ENCODE results near the gene MAPK10.

- no peak for TF ChIP-seq POLR2AphosphoS5 (IDR thresholded peaks at IDR 0.05)
- TF ChIP-seq, protein P1, sequence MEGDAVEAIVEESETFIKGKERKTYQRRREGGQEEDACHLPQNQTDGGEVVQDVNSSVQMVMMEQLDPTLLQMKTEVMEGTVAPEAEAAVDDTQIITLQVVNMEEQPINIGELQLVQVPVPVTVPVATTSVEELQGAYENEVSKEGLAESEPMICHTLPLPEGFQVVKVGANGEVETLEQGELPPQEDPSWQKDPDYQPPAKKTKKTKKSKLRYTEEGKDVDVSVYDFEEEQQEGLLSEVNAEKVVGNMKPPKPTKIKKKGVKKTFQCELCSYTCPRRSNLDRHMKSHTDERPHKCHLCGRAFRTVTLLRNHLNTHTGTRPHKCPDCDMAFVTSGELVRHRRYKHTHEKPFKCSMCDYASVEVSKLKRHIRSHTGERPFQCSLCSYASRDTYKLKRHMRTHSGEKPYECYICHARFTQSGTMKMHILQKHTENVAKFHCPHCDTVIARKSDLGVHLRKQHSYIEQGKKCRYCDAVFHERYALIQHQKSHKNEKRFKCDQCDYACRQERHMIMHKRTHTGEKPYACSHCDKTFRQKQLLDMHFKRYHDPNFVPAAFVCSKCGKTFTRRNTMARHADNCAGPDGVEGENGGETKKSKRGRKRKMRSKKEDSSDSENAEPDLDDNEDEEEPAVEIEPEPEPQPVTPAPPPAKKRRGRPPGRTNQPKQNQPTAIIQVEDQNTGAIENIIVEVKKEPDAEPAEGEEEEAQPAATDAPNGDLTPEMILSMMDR (IDR thresholded peaks at IDR 0.05), result no peak
Observed at GRCh38 chr4:86344127-86344526, 15.7 kb downstream of the MAPK10 start.
